AG04450 (cell line): ENCODE measurements around the gene BBIP1. TPM values are rescaled to one million over a fixed set of nuclear protein-coding genes. Genes with fewer than 3 reads are reported as not detected.

Source experiments
- CTCF ChIA-PET: fragments of 300-600, 350-600 bp; formaldehyde crosslinking; extraction: SDS; loops from one replicate; lab custom pipeline; 2022; ENCODE audit warnings: antibody characterized with exemption, inconsistent platforms; lab: Charles Lee
- POLR2A ChIA-PET: fragments of 350-600 bp; formaldehyde crosslinking; extraction: SDS; loops from one replicate; lab custom pipeline; 2021; ENCODE audit warnings: antibody characterized with exemption, inconsistent platforms; lab: Yijun Ruan, JAX
- DNase-seq: peaks from one replicate; pipeline ENCODE4 v3.0.0-alpha.2; 2011; ENCODE audit warnings: low read depth, low spot score
- H3K27ac ChIP-seq: one replicate; pipeline ENCODE4 v1.5.1; 2012; ENCODE audit warnings: low read depth, low read length, control low read depth
- H3K27me3 ChIP-seq: one replicate; pipeline ENCODE4 v1.6.0; 2012; ENCODE audit warnings: low read length; ENCODE audit not compliant: control insufficient read depth, insufficient read depth
- H3K4me3 ChIP-seq: 2 replicates; pipeline ENCODE4 v1.5.1; 2011; ENCODE audit warnings: mild to moderate bottlenecking, low read depth, low read length, control low read depth
- H3K9me3 ChIP-seq: 2 replicates; pipeline ENCODE4 v1.5.1; 2012; ENCODE audit warnings: low read length; ENCODE audit not compliant: control insufficient read depth, insufficient read depth
- CTCF ChIP-seq: IDR thresholded peaks from 2 replicates; pipeline ENCODE4 v1.5.1; 2011; ENCODE audit warnings: low read depth, low read length, control low read depth, inconsistent platforms
- polyA plus RNA-seq: library from polyadenylated mRNA; depleted of rRNA; stranded (reverse); fragments of >200 nt; gene quantifications from 2 replicates; pipeline ENCODE4 v1.2.3, GENCODE V29; 2011

Gene BBIP1
- polyA plus RNA-seq, 1 experiment, result 41.5 TPM

DNA sequence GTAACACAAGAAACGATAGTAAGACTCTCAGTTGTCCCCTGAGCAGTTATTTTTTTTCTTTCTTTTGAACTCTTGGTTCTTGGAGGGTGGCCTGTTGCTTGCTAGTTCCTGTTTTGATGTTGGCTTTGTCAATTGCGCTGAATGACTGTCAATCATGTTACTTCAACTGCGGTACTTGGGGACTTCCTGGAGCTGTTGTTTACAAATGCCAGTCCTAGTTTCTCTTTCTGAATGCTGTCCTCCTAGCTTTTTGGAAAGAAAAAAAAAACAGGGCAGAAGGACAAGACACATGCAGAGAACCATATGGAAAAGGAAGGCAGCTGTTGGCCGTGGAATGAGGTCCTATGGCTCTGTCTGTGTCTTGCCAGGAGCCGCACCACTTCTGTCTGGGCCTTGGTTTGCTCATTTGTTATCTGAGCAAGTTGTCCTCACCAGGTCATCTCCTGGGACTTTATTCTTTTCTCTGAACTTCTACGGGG, 54.3 kb downstream of the BBIP1 start:
- H3K4me3 ChIP-seq, result no peak overlapping the region
- no peak overlapping the region for H3K27ac ChIP-seq
- no peaks in the 10 kb centered on the region for H3K9me3 ChIP-seq
- ChIA-PET POLR2A (no interaction called here), CTCF (interaction anchor here (0.6 kb wide), 1 partner anchor 62 kb away, joined by 3 read pairs; no protein-coding TSS in a partner anchor)
- H3K27me3 ChIP-seq, result no peaks in the 10 kb centered on the region
- TF ChIP-seq CTCF, result no peak
- no peak for DNase-seq

- Histone ChIP-seq H3K27me3 (no peaks in the 10 kb centered on the region), H3K9me3 (no peaks in the 10 kb centered on the region), H3K27ac (no peak overlapping the region), H3K4me3 (no peak overlapping the region)
- ChIA-PET CTCF (no interaction called here), POLR2A (no interaction called here)
- no peak for TF ChIP-seq CTCF
- DNase-seq, result no peak
Measured at GRCh38 chr10:110863956-110864355, 55.0 kb downstream of the BBIP1 start.

DNA sequence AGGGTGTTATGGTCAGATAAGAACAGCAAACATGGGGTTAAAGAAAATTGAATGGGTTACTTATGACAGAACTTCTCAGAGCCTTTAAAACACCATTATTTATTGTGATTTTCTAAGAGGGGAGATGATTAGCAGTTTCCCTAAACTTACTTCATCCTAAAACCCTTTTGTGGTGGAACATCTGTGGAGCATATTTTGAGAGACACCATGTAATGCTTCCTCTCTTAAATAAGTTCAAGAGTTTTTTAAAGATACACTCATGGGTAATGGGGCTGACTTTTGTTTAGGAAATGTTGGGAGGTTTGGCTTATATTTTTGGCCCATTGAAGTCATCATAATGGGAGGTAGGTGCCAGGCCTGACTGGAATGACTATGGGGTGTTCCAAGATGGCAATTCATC, 55.6 kb downstream of the BBIP1 start:
- no peak for DNase-seq
- TF ChIP-seq CTCF, result no peak
- H3K4me3 ChIP-seq, result no peak overlapping the region
- ChIA-PET POLR2A (no interaction called here), CTCF (no interaction called here)
- no peaks in the 10 kb centered on the region for H3K9me3 ChIP-seq
- no peaks in the 10 kb centered on the region for H3K27me3 ChIP-seq
- H3K27ac ChIP-seq, result no peak overlapping the region

DNA sequence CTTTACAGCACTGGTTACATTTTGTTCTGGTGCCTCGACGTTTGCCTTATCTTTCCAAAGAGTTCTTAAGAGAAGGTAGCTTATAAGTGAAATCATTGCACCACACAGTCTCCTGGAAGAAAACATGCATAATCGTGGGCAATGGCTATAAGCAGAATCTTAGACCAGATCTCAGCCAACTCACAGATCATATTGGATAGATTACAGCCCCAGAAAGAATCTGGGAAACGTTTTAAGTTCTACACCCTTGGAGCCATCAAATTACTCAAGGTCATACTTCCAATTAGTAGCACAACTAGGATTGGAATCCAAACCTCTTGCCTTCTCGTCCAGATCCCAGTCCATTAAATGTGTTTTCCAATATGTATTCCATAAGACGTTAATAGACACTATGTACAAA, 56.0 kb downstream of the BBIP1 start:
- no peak for TF ChIP-seq CTCF
- CTCF ChIA-PET, result no interaction called here
- no peak for DNase-seq
- Histone ChIP-seq H3K27ac (no peak overlapping the region), H3K27me3 (no peaks in the 10 kb centered on the region), H3K9me3 (no peaks in the 10 kb centered on the region), H3K4me3 (no peak overlapping the region)
- POLR2A ChIA-PET, result no interaction called here

GRCh38 chr10:110861930-110862649, 56.9 kb downstream of the BBIP1 start:
- CTCF ChIA-PET, result no interaction called here
- POLR2A ChIA-PET, result no interaction called here

More at GRCh38 chr10:110861930-110862649, 56.9 kb downstream of the BBIP1 start:
- Histone ChIP-seq H3K4me3 (no peak overlapping the region), H3K27me3 (no peaks in the 10 kb centered on the region), H3K27ac (no peak overlapping the region), H3K9me3 (no peaks in the 10 kb centered on the region)
- no peak for TF ChIP-seq CTCF
- no peak for DNase-seq
